ENCODE measurements around the gene PTGDR2. TPM values are rescaled to one million over a fixed set of nuclear protein-coding genes. Genes with fewer than 3 reads are reported as not detected.

PTGDR2 gene
- total RNA-seq, 1 donor from 2014 or later: not detected

- no peak for TF ChIP-seq CTCF (IDR thresholded peaks at IDR 0.05; ENCODE audit: unreplicated experiment)
- H3K9me3 Mint-ChIP-seq (ENCODE audit: unreplicated experiment): no peaks in the 10 kb centered on the region
- H3K27ac Mint-ChIP-seq (ENCODE audit: unreplicated experiment): no peak overlapping the region
- H3K4me3 Mint-ChIP-seq (ENCODE audit: unreplicated experiment): no peak overlapping the region
- H3K36me3 Mint-ChIP-seq (ENCODE audit: low read depth, unreplicated experiment): no peaks in the 10 kb centered on the region
- H3K27me3 Mint-ChIP-seq (ENCODE audit: unreplicated experiment): peaks cover 9% of the 10 kb centered on the region
- DNase-seq (ENCODE audit: low spot score): no peak
- H3K4me1 Mint-ChIP-seq (ENCODE audit: unreplicated experiment): peaks cover 6% of the 10 kb centered on the region
These were observed 13.1 kb upstream of the PTGDR2 start for GRCh38 chr11:60868682-60869450.

- no peak overlapping the region for H3K4me3 Mint-ChIP-seq (ENCODE audit: unreplicated experiment)
- peaks cover 6% of the 10 kb centered on the region for H3K4me1 Mint-ChIP-seq (ENCODE audit: unreplicated experiment)
- H3K27me3 Mint-ChIP-seq (ENCODE audit: unreplicated experiment): peaks cover 9% of the 10 kb centered on the region
- DNase-seq (ENCODE audit: low spot score): no peak
- no peaks in the 10 kb centered on the region for H3K36me3 Mint-ChIP-seq (ENCODE audit: low read depth, unreplicated experiment)
- no peak overlapping the region for H3K27ac Mint-ChIP-seq (ENCODE audit: unreplicated experiment)
- H3K9me3 Mint-ChIP-seq (ENCODE audit: unreplicated experiment): no peaks in the 10 kb centered on the region
- TF ChIP-seq CTCF (IDR thresholded peaks at IDR 0.05; ENCODE audit: unreplicated experiment): no peak
These were observed 12.3 kb upstream of the PTGDR2 start for GRCh38 chr11:60867871-60868681.

GRCh38 chr11:60866911-60867870 lies 11.4 kb upstream of the PTGDR2 start, which contains the start of gene ZP1:
Gene ZP1 (plus strand): TSS chr11:60867542. CDS start chr11:60867562, 20 bp downstream.
- TF ChIP-seq CTCF (IDR thresholded peaks at IDR 0.05; ENCODE audit: unreplicated experiment): no peak
- H3K27ac Mint-ChIP-seq (ENCODE audit: unreplicated experiment): no peak within 1 kb of the TSS
- H3K4me1 Mint-ChIP-seq (ENCODE audit: unreplicated experiment): peaks cover 6% of the 10 kb centered on the region
- no peaks in the 10 kb centered on the region for H3K9me3 Mint-ChIP-seq (ENCODE audit: unreplicated experiment)
- H3K27me3 Mint-ChIP-seq (ENCODE audit: unreplicated experiment): peaks cover 9% of the 10 kb centered on the region
- no peak for DNase-seq (ENCODE audit: low spot score)
- no peak within 1 kb of the TSS for H3K4me3 Mint-ChIP-seq (ENCODE audit: unreplicated experiment)
- H3K36me3 Mint-ChIP-seq (ENCODE audit: low read depth, unreplicated experiment): no peaks in the 10 kb centered on the region

GRCh38 chr11:60864856-60865513 lies 9.2 kb upstream of the PTGDR2 start:
- Mint-ChIP-seq H3K36me3 (ENCODE audit: low read depth, unreplicated experiment) (no peaks in the 10 kb centered on the region), H3K4me3 (ENCODE audit: unreplicated experiment) (no peak overlapping the region), H3K27me3 (ENCODE audit: unreplicated experiment) (peaks cover 9% of the 10 kb centered on the region), H3K9me3 (ENCODE audit: unreplicated experiment) (no peaks in the 10 kb centered on the region), H3K4me1 (ENCODE audit: unreplicated experiment) (peaks cover 8% of the 10 kb centered on the region), H3K27ac (ENCODE audit: unreplicated experiment) (no peak overlapping the region)
- no peak for TF ChIP-seq CTCF (IDR thresholded peaks at IDR 0.05; ENCODE audit: unreplicated experiment)
- DNase-seq (ENCODE audit: low spot score): no peak

All from endothelial cell (in vitro differentiated cells).